BLaER1 (cell line): ENCODE data around the gene SF3A2.
"Not testable (repeated sequence)": the region's sequence is repeated elsewhere in the genome, so short reads cannot be mapped to it uniquely, and the experiment has no call there.

ENCODE experiments used
- H3K27ac ChIP-seq: shearing (Covaris generic); formaldehyde crosslinking; 2 replicates; pipeline ENCODE4 v1.8.1; 2022
- H3K27me3 ChIP-seq: shearing (Covaris generic); formaldehyde crosslinking; 2 replicates; pipeline ENCODE4 v1.8.1; 2022
- H3K36me3 ChIP-seq: shearing (Covaris generic); formaldehyde crosslinking; 2 replicates; pipeline ENCODE4 v1.8.1; 2022
- H3K4me1 ChIP-seq: shearing (Covaris generic); formaldehyde crosslinking; 2 replicates; pipeline ENCODE4 v1.8.1; 2022
- H3K4me2 ChIP-seq: shearing (Covaris generic); formaldehyde crosslinking; 2 replicates; pipeline ENCODE4 v1.8.1; 2022
- H3K4me3 ChIP-seq: shearing (Covaris generic); formaldehyde crosslinking; 2 replicates; pipeline ENCODE4 v1.8.1; 2022
- H3K9ac ChIP-seq: shearing (Covaris generic); formaldehyde crosslinking; 2 replicates; pipeline ENCODE4 v1.8.1; 2022
- H3K9me3 ChIP-seq: shearing (Covaris generic); formaldehyde crosslinking; 2 replicates; pipeline ENCODE4 v1.8.1; 2022
- H4K20me1 ChIP-seq: shearing (Covaris generic); formaldehyde crosslinking; 2 replicates; pipeline ENCODE4 v1.8.1; 2022
- Cebpa-rat ChIP-seq: shearing (Covaris generic); IDR thresholded peaks from 2 replicates; pipeline ENCODE4 v1.8.1; 2022

Gene SF3A2

GRCh38 chr19:2280633-2281264, 44.1 kb downstream of the SF3A2 start:
- H3K4me3 ChIP-seq: no peak overlapping the region
- no peaks in the 10 kb centered on the region for H3K9me3 ChIP-seq
- H3K36me3 ChIP-seq: peaks cover 10% of the 10 kb centered on the region
- H3K9ac ChIP-seq: no peak overlapping the region
- H4K20me1 ChIP-seq: peaks cover 67% of the 10 kb centered on the region
- peak overlapping the region; percentile 81 for H3K4me2 ChIP-seq
- no peak for TF ChIP-seq Cebpa-rat
- no peaks in the 10 kb centered on the region for H3K27me3 ChIP-seq
- peaks cover 82% of the 10 kb centered on the region for H3K4me1 ChIP-seq
- no peak overlapping the region for H3K27ac ChIP-seq

DNA sequence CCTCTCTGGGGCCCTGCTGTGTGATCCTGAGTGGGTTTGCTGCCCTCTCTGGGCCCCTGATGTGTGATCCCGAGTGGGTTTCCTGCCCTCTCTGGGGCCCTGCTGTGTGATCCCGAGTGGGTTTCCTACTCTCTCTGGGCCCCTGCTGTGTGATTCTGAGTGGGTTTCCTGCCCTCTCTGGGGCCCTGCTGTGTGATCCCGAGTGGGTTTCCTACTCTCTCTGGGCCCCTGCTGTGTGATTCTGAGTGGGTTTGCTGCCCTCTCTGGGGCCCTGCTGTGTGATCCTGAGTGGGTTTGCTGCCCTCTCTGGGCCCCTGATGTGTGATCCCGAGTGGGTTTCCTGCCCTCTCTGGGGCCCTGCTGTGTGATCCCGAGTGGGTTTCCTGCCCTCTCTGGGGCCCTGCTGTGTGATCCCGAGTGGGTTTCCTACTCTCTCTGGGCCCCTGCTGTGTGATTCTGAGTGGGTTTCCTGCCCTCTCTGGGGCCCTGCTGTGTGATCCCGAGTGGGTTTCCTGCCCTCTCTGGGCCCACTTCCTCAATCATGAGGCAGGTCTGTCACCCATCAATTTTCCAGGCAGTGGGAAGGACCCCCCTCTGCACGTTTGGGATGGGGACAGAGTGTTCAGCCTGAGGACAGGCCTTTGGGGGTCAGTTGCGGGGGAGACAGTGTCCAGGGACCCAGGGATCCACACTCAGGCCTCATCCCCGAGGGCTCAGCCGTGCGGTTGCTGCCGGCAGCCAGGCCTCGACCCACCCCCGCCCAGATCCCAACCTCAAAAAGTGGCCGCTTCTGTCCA, 44.8 kb downstream of the SF3A2 start:
- H3K4me3 ChIP-seq: peak overlapping the region; percentile 57
- peaks cover 82% of the 10 kb centered on the region for H3K4me1 ChIP-seq

GRCh38 chr19:2282062-2282861, 45.6 kb downstream of the SF3A2 start, which contains the start of gene PEAK3:
Gene PEAK3 (minus strand): TSS chr19:2282175. CDS start chr19:2280931, 1,244 bp downstream.
- Histone ChIP-seq H3K4me3 (peak within 1 kb of the TSS; percentile 57), H3K9ac (0 out of 2 replicates have a peak within 1 kb of the TSS, but pooled peaks have one; percentile 45), H4K20me1 (peaks cover 52% of the 10 kb centered on the region), H3K27me3 (no peaks in the 10 kb centered on the region), H3K36me3 (no peaks in the 10 kb centered on the region), H3K27ac (peak within 1 kb of the TSS; percentile 45), H3K4me2 (peak within 1 kb of the TSS; percentile 94), H3K4me1 (peaks cover 82% of the 10 kb centered on the region), H3K9me3 (no peaks in the 10 kb centered on the region)
- TF ChIP-seq Cebpa-rat: no peak

More for the DNA sequence above, 44.8 kb downstream of the SF3A2 start:
- Histone ChIP-seq H3K9ac (0 out of 2 replicates have a peak overlapping the region, but pooled peaks have one; percentile 45), H3K27ac (peak overlapping the region; percentile 45), H3K4me2 (peak overlapping the region; percentile 94), H4K20me1 (peaks cover 60% of the 10 kb centered on the region)
- H3K36me3 ChIP-seq, H3K27me3 ChIP-seq, H3K9me3 ChIP-seq: not testable (repeated sequence)

- no peaks in the 10 kb centered on the region for H3K27me3 ChIP-seq
- peaks cover 83% of the 10 kb centered on the region for H3K4me1 ChIP-seq
- H3K4me2 ChIP-seq: peak overlapping the region; percentile 94
- H4K20me1 ChIP-seq: peaks cover 46% of the 10 kb centered on the region
- no peak for TF ChIP-seq Cebpa-rat
- no peak overlapping the region for H3K4me3 ChIP-seq
- no peak overlapping the region for H3K9ac ChIP-seq
- no peaks in the 10 kb centered on the region for H3K9me3 ChIP-seq
- H3K27ac ChIP-seq: no peak overlapping the region
- H3K36me3 ChIP-seq: no peaks in the 10 kb centered on the region
Measured at GRCh38 chr19:2282862-2283237, 46.2 kb downstream of the SF3A2 start.

- H3K4me1 ChIP-seq: peaks cover 83% of the 10 kb centered on the region
- H3K4me3 ChIP-seq: no peak overlapping the region
- no peak overlapping the region for H3K4me2 ChIP-seq
- no peaks in the 10 kb centered on the region for H3K27me3 ChIP-seq
- no peak overlapping the region for H3K9ac ChIP-seq
- H3K36me3 ChIP-seq: no peaks in the 10 kb centered on the region
- peaks cover 37% of the 10 kb centered on the region for H4K20me1 ChIP-seq
- H3K9me3 ChIP-seq: no peaks in the 10 kb centered on the region
- TF ChIP-seq Cebpa-rat: no peak
- H3K27ac ChIP-seq: no peak overlapping the region
Measured at GRCh38 chr19:2283835-2284507, 47.3 kb downstream of the SF3A2 start.

DNA sequence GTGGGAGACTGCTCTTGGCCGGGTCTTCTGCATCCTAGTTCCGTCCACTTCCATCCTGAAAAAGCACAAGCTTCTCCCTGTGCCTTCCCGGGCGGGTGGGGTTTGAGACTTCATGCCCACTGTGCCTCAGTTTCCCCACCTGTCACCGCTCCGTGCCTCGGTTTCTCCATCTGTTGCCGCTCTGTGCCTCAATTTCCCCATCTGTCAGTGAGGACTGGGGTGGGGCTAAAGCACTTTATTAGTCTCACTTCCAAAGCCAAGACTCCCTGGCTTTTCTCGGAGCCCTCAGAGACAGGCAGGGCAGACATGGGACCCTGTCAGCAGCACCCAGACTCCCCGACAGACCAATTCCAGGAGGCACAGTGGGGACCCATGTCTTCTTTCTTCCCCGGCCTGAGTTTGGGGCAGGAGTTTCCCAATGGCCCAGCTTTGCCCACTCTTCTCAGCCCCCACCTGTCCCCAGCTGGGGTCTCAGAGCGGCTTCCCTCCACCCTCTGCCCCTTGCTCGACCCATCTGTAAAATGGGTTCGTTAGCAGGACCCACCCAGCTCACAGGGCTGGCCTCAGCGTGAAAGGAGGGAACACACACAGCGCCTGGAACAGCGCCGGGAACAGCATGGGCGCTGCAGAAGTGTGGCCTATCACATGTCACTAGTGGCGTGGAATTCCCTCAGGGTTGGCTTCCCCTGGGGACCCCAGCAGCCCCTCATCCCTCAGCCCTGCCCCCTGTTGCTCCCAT, 49.9 kb downstream of the SF3A2 start:
- TF ChIP-seq Cebpa-rat: no peak
- no peaks in the 10 kb centered on the region; the same call in 1 of the 2 replicates for H3K27me3 ChIP-seq
- no peak overlapping the region for H3K4me3 ChIP-seq
- H3K9me3 ChIP-seq: no peaks in the 10 kb centered on the region
- peaks cover 83% of the 10 kb centered on the region for H3K4me1 ChIP-seq
- peak overlapping the region; percentile 99 for H3K4me2 ChIP-seq
- peak overlapping the region; percentile 49; the same call in 1 of the 2 replicates for H3K27ac ChIP-seq
- H4K20me1 ChIP-seq: peaks cover 25% of the 10 kb centered on the region
- no peaks in the 10 kb centered on the region for H3K36me3 ChIP-seq
- H3K9ac ChIP-seq: no peak overlapping the region; the same call in 1 of the 2 replicates

DNA sequence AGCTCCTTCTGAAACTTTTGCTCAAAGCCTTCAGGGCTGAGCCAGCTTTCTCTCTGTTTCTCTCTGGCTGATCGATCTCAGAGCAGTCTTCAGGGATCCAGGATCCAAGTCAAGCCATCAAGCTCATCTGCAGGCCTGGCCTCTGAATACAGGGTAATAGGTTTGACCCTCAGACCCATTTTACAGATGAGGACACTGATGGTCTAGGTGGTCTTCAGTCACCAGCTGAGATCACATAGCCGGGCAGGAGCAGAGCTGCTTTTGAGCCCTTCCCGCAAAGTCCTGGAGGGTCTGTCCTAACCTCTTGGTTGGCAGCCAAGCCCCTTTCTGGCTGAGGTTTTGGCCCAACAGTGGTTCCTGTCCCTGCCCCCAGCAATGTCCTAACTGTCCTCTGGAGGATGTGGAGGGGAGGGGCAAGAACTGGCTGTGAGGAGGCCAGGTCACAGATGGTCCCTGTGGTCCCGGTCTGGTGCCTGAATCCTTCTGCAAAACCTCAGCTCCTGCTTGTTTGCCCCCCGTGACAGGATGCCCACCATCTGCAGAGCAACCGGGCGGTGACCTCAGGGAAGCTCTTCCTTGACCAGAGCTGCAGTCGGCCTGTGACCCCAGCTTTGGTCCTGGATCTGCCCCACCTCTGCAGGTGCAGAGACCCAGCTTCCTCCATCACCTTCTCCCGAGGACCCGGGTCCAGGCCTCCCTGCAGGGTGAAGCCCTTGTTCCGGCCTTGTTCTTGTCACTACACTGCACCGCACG, 51.1 kb downstream of the SF3A2 start:
- H3K36me3 ChIP-seq: peaks cover 6% of the 10 kb centered on the region
- H3K4me3 ChIP-seq: peak overlapping the region; percentile 84; the same call in 1 of the 2 replicates
- peak overlapping the region; percentile 98 for H3K27ac ChIP-seq
- peak overlapping the region; percentile 95 for H3K9ac ChIP-seq
- H3K9me3 ChIP-seq: no peaks in the 10 kb centered on the region
- H4K20me1 ChIP-seq: peaks cover 26% of the 10 kb centered on the region
- peak overlapping the region; percentile 99 for H3K4me2 ChIP-seq
- TF ChIP-seq Cebpa-rat: no peak
- H3K27me3 ChIP-seq: no peaks in the 10 kb centered on the region; the same call in 1 of the 2 replicates
- peaks cover 83% of the 10 kb centered on the region for H3K4me1 ChIP-seq

DNA sequence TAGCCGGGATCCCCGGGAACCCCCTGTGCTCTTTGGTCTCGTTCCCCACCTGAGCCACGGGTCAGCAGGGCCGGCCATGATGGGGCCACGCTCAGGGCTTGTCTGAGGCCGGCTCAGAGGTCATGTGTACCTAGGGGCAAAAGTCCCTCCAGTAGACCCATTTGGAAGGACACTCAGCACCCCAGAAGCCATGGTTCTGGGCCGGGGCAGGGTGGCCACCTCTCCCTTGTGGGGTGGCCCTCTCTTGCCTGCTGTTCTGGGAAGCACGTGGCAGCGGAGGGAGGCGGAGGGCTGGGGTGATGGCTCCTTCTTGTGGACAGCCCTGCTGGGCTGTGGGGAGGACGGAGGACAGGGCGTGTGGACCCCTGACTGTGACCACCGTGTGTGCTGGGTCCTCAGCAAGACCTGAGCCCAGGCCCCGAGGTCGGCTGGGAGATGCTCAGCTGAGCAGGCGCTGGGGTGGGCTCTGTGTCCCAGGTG, 51.8 kb downstream of the SF3A2 start:
- Histone ChIP-seq H3K4me1 (peaks cover 83% of the 10 kb centered on the region), H3K27me3 (no peaks in the 10 kb centered on the region; the same call in 1 of the 2 replicates), H3K36me3 (peaks cover 12% of the 10 kb centered on the region), H3K27ac (peak overlapping the region; percentile 98), H3K9ac (peak overlapping the region; percentile 95), H3K4me2 (peak overlapping the region; percentile 99), H3K9me3 (no peaks in the 10 kb centered on the region), H4K20me1 (peaks cover 29% of the 10 kb centered on the region), H3K4me3 (peak overlapping the region; percentile 84; the same call in 1 of the 2 replicates)
- TF ChIP-seq Cebpa-rat: no peak
